ENCODE data around the gene PEX7.

The PEX7 gene

DNA sequence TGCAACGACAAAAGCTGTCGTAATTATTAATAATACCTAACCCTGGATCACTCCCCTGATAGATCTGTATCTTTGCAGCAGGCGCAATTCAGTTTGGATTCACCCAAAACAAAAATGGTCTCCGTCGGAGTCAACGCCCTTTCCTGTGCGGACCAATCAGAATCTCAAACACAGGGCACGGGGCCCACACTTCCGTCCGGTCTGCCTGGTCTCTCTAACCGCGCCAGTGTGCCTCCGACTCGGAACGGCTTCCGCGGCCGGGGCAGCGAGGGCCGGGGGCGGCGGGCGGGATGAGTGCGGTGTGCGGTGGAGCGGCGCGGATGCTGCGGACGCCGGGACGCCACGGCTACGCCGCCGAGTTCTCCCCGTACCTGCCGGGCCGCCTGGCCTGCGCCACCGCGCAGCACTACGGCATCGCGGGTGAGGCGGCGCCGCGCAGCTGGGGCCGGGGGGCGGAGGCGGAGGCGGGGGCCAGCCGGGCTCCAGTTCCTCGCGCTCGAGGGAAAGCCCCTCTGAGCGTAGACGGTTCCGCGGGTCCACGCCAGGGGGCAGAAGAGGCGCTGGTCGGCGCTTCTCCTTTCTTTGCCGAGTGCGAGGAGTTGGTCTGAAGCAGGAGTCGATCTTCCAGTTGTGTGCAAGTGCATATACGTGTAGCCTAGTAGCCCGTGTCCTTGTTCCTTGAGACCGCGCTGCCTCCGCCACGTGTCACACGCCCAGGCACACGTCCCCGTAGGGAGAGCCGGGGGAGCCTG lies at the start of gene PEX7:
PEX7 (plus strand) TSS at position 217 of the 752 bp plus-strand sequence; CDS start at position 291, 74 bp downstream.
- Histone ChIP-seq H3K36me3 (ENCODE audit: insufficient read depth) (no peaks in the 10 kb centered on the region), H3K4me1 (ENCODE audit: low read depth, poor library complexity, severe bottlenecking) (peaks cover 14% of the 10 kb centered on the region), H3K4me3 (IDR thresholded peaks at IDR 0.05; ENCODE audit: insufficient read depth, low read depth, low read length) (no peak within 1 kb of the TSS), H4K20me1 (ENCODE audit: insufficient read depth) (no peaks in the 10 kb centered on the region), H3K27me3 (ENCODE audit: insufficient read depth, low read depth) (no peaks in the 10 kb centered on the region), H2AFZ (ENCODE audit: low read depth) (peak within 1 kb of the TSS; percentile 100), H3K79me2 (ENCODE audit: insufficient read depth, low read depth) (no peaks in the 10 kb centered on the region), H3K9ac (peak within 1 kb of the TSS; percentile 82), H3K4me2 (peak within 1 kb of the TSS; percentile 87), H3K27ac (peak within 1 kb of the TSS; percentile 61)
- TF ChIP-seq, protein P1, sequence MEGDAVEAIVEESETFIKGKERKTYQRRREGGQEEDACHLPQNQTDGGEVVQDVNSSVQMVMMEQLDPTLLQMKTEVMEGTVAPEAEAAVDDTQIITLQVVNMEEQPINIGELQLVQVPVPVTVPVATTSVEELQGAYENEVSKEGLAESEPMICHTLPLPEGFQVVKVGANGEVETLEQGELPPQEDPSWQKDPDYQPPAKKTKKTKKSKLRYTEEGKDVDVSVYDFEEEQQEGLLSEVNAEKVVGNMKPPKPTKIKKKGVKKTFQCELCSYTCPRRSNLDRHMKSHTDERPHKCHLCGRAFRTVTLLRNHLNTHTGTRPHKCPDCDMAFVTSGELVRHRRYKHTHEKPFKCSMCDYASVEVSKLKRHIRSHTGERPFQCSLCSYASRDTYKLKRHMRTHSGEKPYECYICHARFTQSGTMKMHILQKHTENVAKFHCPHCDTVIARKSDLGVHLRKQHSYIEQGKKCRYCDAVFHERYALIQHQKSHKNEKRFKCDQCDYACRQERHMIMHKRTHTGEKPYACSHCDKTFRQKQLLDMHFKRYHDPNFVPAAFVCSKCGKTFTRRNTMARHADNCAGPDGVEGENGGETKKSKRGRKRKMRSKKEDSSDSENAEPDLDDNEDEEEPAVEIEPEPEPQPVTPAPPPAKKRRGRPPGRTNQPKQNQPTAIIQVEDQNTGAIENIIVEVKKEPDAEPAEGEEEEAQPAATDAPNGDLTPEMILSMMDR (conservative IDR thresholded peaks at IDR 0.05; ENCODE audit: low read depth, low read length) = peak; percentile 48

GRCh38 chr6:136772685-136773472 lies 49.5 kb upstream of the PEX7 start:
- H3K9ac ChIP-seq = no peak overlapping the region
- H3K4me2 ChIP-seq = peak overlapping the region; percentile 53; the same call in 1 of the 2 replicates
- H3K27ac ChIP-seq = peak overlapping the region; percentile 5; the same call in 1 of the 2 replicates
- no peak overlapping the region for H2AFZ ChIP-seq (ENCODE audit: low read depth)
- no peak overlapping the region for H3K4me3 ChIP-seq (IDR thresholded peaks at IDR 0.05; ENCODE audit: insufficient read depth, low read depth, low read length)
- H3K79me2 ChIP-seq (ENCODE audit: insufficient read depth, low read depth) = peaks cover 13% of the 10 kb centered on the region; the same call in 1 of the 2 replicates
- no peaks in the 10 kb centered on the region for H3K27me3 ChIP-seq (ENCODE audit: insufficient read depth, low read depth)
- H3K36me3 ChIP-seq (ENCODE audit: insufficient read depth) = no peaks in the 10 kb centered on the region
- no peaks in the 10 kb centered on the region for H4K20me1 ChIP-seq (ENCODE audit: insufficient read depth)
- peaks cover 59% of the 10 kb centered on the region for H3K4me1 ChIP-seq (ENCODE audit: low read depth, poor library complexity, severe bottlenecking)
- TF ChIP-seq, protein P1 (conservative IDR thresholded peaks at IDR 0.05; ENCODE audit: low read depth, low read length) = no peak

DNA sequence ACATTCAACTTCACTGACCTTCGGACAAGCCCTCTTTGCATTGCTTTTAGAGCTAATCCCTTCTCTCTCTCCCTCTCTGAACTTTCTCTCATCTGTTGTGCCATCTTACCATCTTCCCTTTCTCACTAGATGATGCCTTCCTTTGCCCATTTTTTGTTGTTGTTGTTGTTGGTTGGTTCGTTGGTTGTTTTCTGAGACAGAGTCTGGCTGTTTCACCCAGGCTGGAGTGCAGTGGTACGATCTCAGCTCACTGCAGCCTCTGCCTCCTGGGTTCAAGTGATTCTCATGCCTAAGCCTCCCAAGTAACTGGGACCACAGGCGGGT lies 49.0 kb upstream of the PEX7 start:
- no peaks in the 10 kb centered on the region for H4K20me1 ChIP-seq (ENCODE audit: insufficient read depth)
- H3K79me2 ChIP-seq (ENCODE audit: insufficient read depth, low read depth) = peaks cover 10% of the 10 kb centered on the region; the same call in 1 of the 2 replicates
- no peaks in the 10 kb centered on the region for H3K27me3 ChIP-seq (ENCODE audit: insufficient read depth, low read depth)
- TF ChIP-seq, protein P1 (conservative IDR thresholded peaks at IDR 0.05; ENCODE audit: low read depth, low read length) = no peak
- H3K27ac ChIP-seq = no peak overlapping the region
- peaks cover 54% of the 10 kb centered on the region for H3K4me1 ChIP-seq (ENCODE audit: low read depth, poor library complexity, severe bottlenecking)
- H3K9ac ChIP-seq = no peak overlapping the region
- no peak overlapping the region for H2AFZ ChIP-seq (ENCODE audit: low read depth)
- no peaks in the 10 kb centered on the region for H3K36me3 ChIP-seq (ENCODE audit: insufficient read depth)
- H3K4me3 ChIP-seq (IDR thresholded peaks at IDR 0.05; ENCODE audit: insufficient read depth, low read depth, low read length) = no peak overlapping the region
- H3K4me2 ChIP-seq = peak overlapping the region; percentile 53; the same call in 1 of the 2 replicates

DNA sequence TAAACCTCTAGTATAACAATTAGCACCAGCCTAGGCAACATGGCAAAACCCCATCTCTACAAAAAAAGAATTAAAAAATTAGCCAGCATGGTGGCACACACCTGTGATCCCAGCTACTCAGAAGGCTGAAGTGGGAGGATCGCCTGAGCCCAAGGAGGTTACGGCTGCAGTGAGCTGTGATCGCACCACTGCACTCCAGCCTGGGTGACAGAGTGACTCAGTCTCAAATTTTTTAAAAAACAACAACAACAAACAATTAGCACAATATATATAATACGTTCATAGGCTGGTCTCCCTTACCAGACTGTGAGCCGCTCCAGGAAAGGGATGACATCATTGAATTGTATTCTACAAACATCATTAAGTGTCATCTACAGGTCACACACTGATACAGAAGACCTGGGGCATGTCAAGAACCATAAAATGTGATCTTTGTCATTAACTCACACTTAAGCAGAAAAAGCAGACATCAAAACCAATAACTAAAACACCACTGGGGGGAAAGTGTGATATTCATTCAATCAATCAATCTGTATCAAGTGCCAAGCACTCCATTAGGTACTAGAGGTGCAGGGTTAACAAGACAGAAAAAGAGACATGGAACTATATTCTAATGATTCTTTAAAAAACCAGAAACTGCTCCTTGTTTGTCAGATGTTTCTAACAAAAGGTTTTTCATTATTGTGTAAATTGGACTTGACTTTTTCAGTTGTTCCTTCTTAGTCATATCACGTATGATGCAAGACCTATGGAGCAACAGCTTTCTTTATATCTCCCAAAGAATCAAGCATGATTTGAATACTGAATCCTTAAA lies 48.0 kb upstream of the PEX7 start:
- H3K79me2 ChIP-seq (ENCODE audit: insufficient read depth, low read depth) = peaks cover 7% of the 10 kb centered on the region; the same call in 1 of the 2 replicates
- H3K27me3 ChIP-seq (ENCODE audit: insufficient read depth, low read depth) = no peaks in the 10 kb centered on the region
- H3K36me3 ChIP-seq (ENCODE audit: insufficient read depth) = no peaks in the 10 kb centered on the region
- no peak overlapping the region for H3K4me3 ChIP-seq (IDR thresholded peaks at IDR 0.05; ENCODE audit: insufficient read depth, low read depth, low read length)
- TF ChIP-seq, protein P1 (conservative IDR thresholded peaks at IDR 0.05; ENCODE audit: low read depth, low read length) = no peak
- no peak overlapping the region for H2AFZ ChIP-seq (ENCODE audit: low read depth)
- H3K4me2 ChIP-seq = peak overlapping the region; percentile 1; the same call in 1 of the 2 replicates
- peaks cover 53% of the 10 kb centered on the region for H3K4me1 ChIP-seq (ENCODE audit: low read depth, poor library complexity, severe bottlenecking)
- H4K20me1 ChIP-seq (ENCODE audit: insufficient read depth) = no peaks in the 10 kb centered on the region
- H3K9ac ChIP-seq = no peak overlapping the region
- H3K27ac ChIP-seq = no peak overlapping the region
